Mesenchymal stem cell (in vitro differentiated cells and primary cell): ENCODE measurements around the gene CSTB.

Experiments
- DNase-seq: peaks from one replicate; pipeline ENCODE4 v3.0.0-alpha.2; 2013
- H2AFZ ChIP-seq: one replicate; pipeline ENCODE4 v1.6.1; 2013; ENCODE audit warnings: low read depth, mild to moderate bottlenecking, control low read depth, inconsistent platforms, low read length, moderate library complexity
- H2AK5ac ChIP-seq: 2 replicates; pipeline ENCODE4 v1.6.1; 2013; ENCODE audit warnings: low read length, moderate library complexity, mild to moderate bottlenecking, inconsistent platforms; ENCODE audit not compliant: severe bottlenecking
- H2BK120ac ChIP-seq: one replicate; pipeline ENCODE4 v1.6.1; 2013; ENCODE audit warnings: low read depth, mild to moderate bottlenecking, inconsistent platforms, low read length, moderate library complexity
- H2BK12ac ChIP-seq, 2 experiments: one replicate each; pipeline ENCODE4 v1.6.1; 2013; ENCODE audit warnings: inconsistent platforms in 2 of 2, low read length in 2 of 2, mild to moderate bottlenecking in 2 of 2, moderate library complexity in 2 of 2, control low read depth in 1 of 2
- H2BK15ac ChIP-seq: one replicate; pipeline ENCODE4 v1.6.1; 2013; ENCODE audit warnings: mild to moderate bottlenecking, low read depth, inconsistent platforms; ENCODE audit not compliant: poor library complexity, severe bottlenecking
- H2BK5ac ChIP-seq: 2 replicates; pipeline ENCODE4 v1.6.1; 2013; ENCODE audit warnings: low read depth, mild to moderate bottlenecking, low read length, control low read depth, inconsistent platforms; ENCODE audit not compliant: poor library complexity, severe bottlenecking
- H3K14ac ChIP-seq, 2 experiments: one replicate each; pipeline ENCODE4 v1.6.1; 2013; ENCODE audit warnings: inconsistent platforms in 2 of 2, low read length in 2 of 2, control low read depth in 1 of 2, mild to moderate bottlenecking in 1 of 2, moderate library complexity in 1 of 2
- H3K18ac ChIP-seq, 2 experiments: one replicate each; pipeline ENCODE4 v1.6.1; 2013; ENCODE audit warnings: inconsistent platforms in 2 of 2, low read length in 2 of 2, control low read depth in 1 of 2, low read depth in 1 of 2, mild to moderate bottlenecking in 1 of 2
- H3K23ac ChIP-seq, 2 experiments: one replicate each; pipeline ENCODE4 v1.6.1; 2013; ENCODE audit warnings: inconsistent platforms in 2 of 2, low read length in 2 of 2, mild to moderate bottlenecking in 2 of 2, moderate library complexity in 2 of 2, control low read depth in 1 of 2
- H3K27ac ChIP-seq: 2 replicates; pipeline ENCODE4 v1.5.1; 2013; ENCODE audit warnings: mild to moderate bottlenecking, moderate library complexity, low read length, control low read depth, inconsistent platforms; ENCODE audit not compliant: poor library complexity, severe bottlenecking
- H3K27me3 ChIP-seq, 2 experiments: 2 replicates each; pipeline versions ENCODE4 v1.6.1 to v1.7.0; 2013; ENCODE audit warnings: low read length in 2 of 2, mild to moderate bottlenecking in 2 of 2, moderate library complexity in 2 of 2, control low read depth in 1 of 2, inconsistent platforms in 1 of 2; ENCODE audit not compliant: control insufficient read depth in 1 of 2, insufficient read depth in 1 of 2
- H3K36me3 ChIP-seq, 2 experiments: 2 replicates each; pipeline versions ENCODE4 v1.6.1 to v1.7.0; 2013; ENCODE audit warnings: low read length in 2 of 2, control low read depth in 1 of 2, inconsistent platforms in 1 of 2, low read depth in 1 of 2, mild to moderate bottlenecking in 1 of 2; ENCODE audit not compliant: insufficient read depth in 2 of 2, control insufficient read depth in 1 of 2
- H3K4ac ChIP-seq, 2 experiments: one replicate each; pipeline ENCODE4 v1.6.1; 2013; ENCODE audit warnings: inconsistent platforms in 2 of 2, low read length in 2 of 2, mild to moderate bottlenecking in 2 of 2, moderate library complexity in 2 of 2, control low read depth in 1 of 2, low read depth in 1 of 2
- H3K4me1 ChIP-seq: 2 replicates; pipeline ENCODE4 v1.6.1; 2013; ENCODE audit warnings: low read depth, low read length, control low read depth; ENCODE audit not compliant: control insufficient read depth, insufficient read depth
- H3K4me2 ChIP-seq: 2 replicates; pipeline ENCODE4 v1.6.1; 2013; ENCODE audit warnings: low read length, mild to moderate bottlenecking, inconsistent platforms; ENCODE audit not compliant: poor library complexity, severe bottlenecking
- H3K4me3 ChIP-seq, 2 experiments: 2 replicates each; pipeline versions ENCODE4 v1.5.1 to v1.7.0; 2013; ENCODE audit warnings: low read length in 2 of 2, mild to moderate bottlenecking in 2 of 2, control low read depth in 1 of 2, low read depth in 1 of 2; ENCODE audit not compliant: insufficient read depth in 1 of 2
- H3K79me1 ChIP-seq: replicated peaks from 2 replicates; pipeline ENCODE4 v1.6.1; 2013; ENCODE audit warnings: mild to moderate bottlenecking, control low read depth, low read length, inconsistent platforms; ENCODE audit not compliant: poor library complexity, severe bottlenecking
- H3K9ac ChIP-seq: 2 replicates; pipeline ENCODE4 v1.7.0; 2013; ENCODE audit warnings: mild to moderate bottlenecking, low read length, moderate library complexity
- H3K9me3 ChIP-seq: 2 replicates; pipeline ENCODE4 v1.7.0; 2013; ENCODE audit warnings: mild to moderate bottlenecking, low read length; ENCODE audit not compliant: control insufficient read depth
- H4K8ac ChIP-seq: one replicate; pipeline ENCODE4 v1.6.1; 2013; ENCODE audit warnings: inconsistent platforms, mild to moderate bottlenecking, low read length, moderate library complexity
- H4K91ac ChIP-seq: one replicate; pipeline ENCODE4 v1.6.1; 2013; ENCODE audit warnings: mild to moderate bottlenecking, low read length, inconsistent platforms
- WGBS: methylation state at CpG from one replicate; pipeline ENCODE4 v1.1.7; 2013; ENCODE audit warnings: mixed read lengths; 5-methylcytosine and 5-hydroxymethylcytosine counted together

Gene CSTB

GRCh38 chr21:43762303-43763128, 13.6 kb downstream of the CSTB start:
- Histone ChIP-seq H3K4me2 (no peak overlapping the region), H3K4me3 (no peak overlapping the region), H3K23ac (no peak overlapping the region), H3K18ac (no peak overlapping the region), H3K36me3 (peaks cover 40 to 61% of the 10 kb centered on the region in 2 experiments), H3K4ac (no peak overlapping the region), H3K9me3 (peaks cover 4% of the 10 kb centered on the region), H3K4me1 (peaks cover 20% of the 10 kb centered on the region), H3K27ac (no peak overlapping the region), H2AK5ac (no peak overlapping the region), H2BK5ac (no peak overlapping the region), H4K8ac (no peak overlapping the region), H3K27me3 (no peaks in the 10 kb centered on the region), H2BK120ac (no peak overlapping the region), H4K91ac (no peak overlapping the region), H2AFZ (no peak overlapping the region), H3K9ac (no peak overlapping the region), H3K79me1 (peaks cover 12% of the 10 kb centered on the region), H2BK15ac (no peak overlapping the region), H2BK12ac (no peak overlapping the region), H3K14ac (no peak overlapping the region)
- DNase-seq = no peak
- WGBS = 96% methylated on average over 15 of the region's 15 CpGs

GRCh38 chr21:43761886-43762285, 14.2 kb downstream of the CSTB start:
- Histone ChIP-seq H3K27me3 (no peaks in the 10 kb centered on the region), H3K4me3 (no peak overlapping the region), H2AFZ (no peak overlapping the region), H3K9ac (no peak overlapping the region), H2BK5ac (no peak overlapping the region), H3K14ac (no peak overlapping the region), H2BK120ac (no peak overlapping the region), H3K4me2 (no peak overlapping the region), H3K79me1 (peaks cover 12% of the 10 kb centered on the region), H3K36me3 (peaks cover 46 to 64% of the 10 kb centered on the region in 2 experiments), H4K91ac (no peak overlapping the region), H2BK12ac (no peak overlapping the region), H3K27ac (no peak overlapping the region), H2AK5ac (no peak overlapping the region), H3K4me1 (peaks cover 18% of the 10 kb centered on the region), H2BK15ac (no peak overlapping the region), H3K9me3 (peaks cover 4% of the 10 kb centered on the region), H3K18ac (no peak overlapping the region), H3K23ac (no peak overlapping the region), H3K4ac (no peak overlapping the region), H4K8ac (no peak overlapping the region)
- no peak for DNase-seq
- WGBS = 97% methylated on average over 18 of the region's 18 CpGs

- Histone ChIP-seq H3K14ac (peak overlapping the region in 1 of 2 experiments; percentile 18), H2AFZ (no peak overlapping the region), H3K79me1 (peaks cover 12% of the 10 kb centered on the region), H2BK120ac (no peak overlapping the region), H4K91ac (no peak overlapping the region), H2BK5ac (no peak overlapping the region), H3K9me3 (peaks cover 4% of the 10 kb centered on the region), H2BK15ac (no peak overlapping the region), H3K18ac (no peak overlapping the region), H2AK5ac (no peak overlapping the region), H4K8ac (no peak overlapping the region), H3K27ac (no peak overlapping the region), H3K9ac (no peak overlapping the region), H3K4ac (no peak overlapping the region), H3K27me3 (no peaks in the 10 kb centered on the region), H3K4me2 (no peak overlapping the region), H3K4me1 (peaks cover 18% of the 10 kb centered on the region), H3K36me3 (peaks cover 60 to 78% of the 10 kb centered on the region in 2 experiments), H2BK12ac (no peak overlapping the region), H3K23ac (no peak overlapping the region), H3K4me3 (no peak overlapping the region)
- no peak for DNase-seq
- 95% methylated on average over 22 of the region's 22 CpGs for whole genome bisulfite sequencing
Measured at GRCh38 chr21:43760391-43760958, 15.6 kb downstream of the CSTB start.

- Histone ChIP-seq H3K18ac (no peak overlapping the region), H3K4me2 (no peak overlapping the region), H3K23ac (no peak overlapping the region), H3K79me1 (peaks cover 18% of the 10 kb centered on the region), H3K4me3 (no peak overlapping the region), H3K9me3 (peaks cover 4% of the 10 kb centered on the region), H3K27ac (no peak overlapping the region), H2BK5ac (no peak overlapping the region), H2AK5ac (no peak overlapping the region), H2BK12ac (no peak overlapping the region), H3K4ac (no peak overlapping the region), H3K9ac (no peak overlapping the region), H2AFZ (no peak overlapping the region), H4K8ac (no peak overlapping the region), H2BK120ac (no peak overlapping the region), H3K4me1 (peaks cover 16% of the 10 kb centered on the region), H3K36me3 (peaks cover 68 to 85% of the 10 kb centered on the region in 2 experiments), H3K27me3 (no peaks in the 10 kb centered on the region), H4K91ac (no peak overlapping the region), H2BK15ac (no peak overlapping the region), H3K14ac (no peak overlapping the region)
- 96% methylated on average over 19 of the region's 19 CpGs for WGBS
- DNase-seq = no peak
Measured at GRCh38 chr21:43759651-43760050, 16.5 kb downstream of the CSTB start.
